RWPE1 (cell line): ENCODE data around the gene FEM1B.

Experiments
- CTCF ChIA-PET: fragments of 350-600 bp; sonication (Branson Sonifier 250); formaldehyde crosslinking; extraction: SDS; loops from one replicate; lab custom pipeline; 2021; lab: Yijun Ruan, JAX
- POLR2A ChIA-PET: fragments of 400-600 bp; formaldehyde crosslinking; extraction: SDS; loops from one replicate; lab custom pipeline; 2020; ENCODE audit warnings: antibody characterized with exemption; ENCODE audit not compliant: low non-redundant PET; lab: Yijun Ruan, JAX
- DNase-seq: peaks from one replicate; pipeline ENCODE4 v3.0.0; 2012; ENCODE audit warnings: low spot score
- H3K27ac ChIP-seq: fragments of 450-650 bp; 2 replicates; pipeline ENCODE4 v1.5.1; 2017
- TF ChIP-seq, protein P1 (sequence below): fragments of 450-650 bp; conservative IDR thresholded peaks from 2 replicates; pipeline ENCODE4 v1.5.1; 2017; ENCODE audit warnings: low read depth, mild to moderate bottlenecking

Gene FEM1B

DNA sequence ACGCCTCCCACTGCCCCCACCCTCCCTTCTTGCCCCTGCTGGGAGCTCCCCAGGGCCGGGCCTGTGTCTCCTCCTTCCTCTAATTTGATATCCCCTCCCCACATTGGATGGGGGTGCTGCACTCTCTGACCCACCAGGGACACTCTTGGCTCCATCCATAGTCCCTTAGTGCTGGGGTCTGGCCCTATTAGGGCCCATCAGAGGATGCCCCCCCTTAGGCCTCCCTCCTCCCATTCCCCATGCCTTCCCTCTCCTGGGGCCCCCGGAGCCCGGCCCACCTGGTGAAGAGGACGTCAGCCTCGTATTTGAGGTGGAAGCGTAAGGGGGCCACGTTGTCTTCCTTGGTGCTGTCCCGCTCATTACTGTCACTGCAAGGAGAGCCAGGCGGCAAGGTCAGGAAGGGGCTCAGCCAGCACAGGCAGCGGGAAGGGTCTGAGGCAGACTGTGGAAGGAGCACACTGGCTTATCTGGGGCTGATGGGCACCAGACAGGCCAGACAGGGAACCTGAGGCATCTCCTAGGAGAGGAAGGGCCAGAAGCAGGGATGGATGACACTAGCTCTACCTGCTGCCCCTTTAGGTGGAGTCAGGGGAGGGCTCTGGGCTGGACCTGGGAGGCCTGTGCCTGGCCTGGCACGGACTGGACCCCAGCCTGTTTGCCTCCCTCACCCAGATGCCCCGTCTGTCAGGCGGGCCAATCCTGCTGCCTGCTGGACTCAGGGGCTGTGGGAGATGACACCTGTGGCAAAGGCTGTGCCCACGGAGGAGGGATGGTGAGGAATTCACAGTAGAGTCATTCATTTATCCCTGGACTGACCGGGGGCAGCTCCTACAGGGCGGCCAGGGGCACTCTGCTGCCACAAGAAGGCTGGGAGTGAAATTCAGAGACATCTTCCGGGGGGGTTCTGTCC lies 36.2 kb downstream of the FEM1B start:
- TF ChIP-seq, protein P1, sequence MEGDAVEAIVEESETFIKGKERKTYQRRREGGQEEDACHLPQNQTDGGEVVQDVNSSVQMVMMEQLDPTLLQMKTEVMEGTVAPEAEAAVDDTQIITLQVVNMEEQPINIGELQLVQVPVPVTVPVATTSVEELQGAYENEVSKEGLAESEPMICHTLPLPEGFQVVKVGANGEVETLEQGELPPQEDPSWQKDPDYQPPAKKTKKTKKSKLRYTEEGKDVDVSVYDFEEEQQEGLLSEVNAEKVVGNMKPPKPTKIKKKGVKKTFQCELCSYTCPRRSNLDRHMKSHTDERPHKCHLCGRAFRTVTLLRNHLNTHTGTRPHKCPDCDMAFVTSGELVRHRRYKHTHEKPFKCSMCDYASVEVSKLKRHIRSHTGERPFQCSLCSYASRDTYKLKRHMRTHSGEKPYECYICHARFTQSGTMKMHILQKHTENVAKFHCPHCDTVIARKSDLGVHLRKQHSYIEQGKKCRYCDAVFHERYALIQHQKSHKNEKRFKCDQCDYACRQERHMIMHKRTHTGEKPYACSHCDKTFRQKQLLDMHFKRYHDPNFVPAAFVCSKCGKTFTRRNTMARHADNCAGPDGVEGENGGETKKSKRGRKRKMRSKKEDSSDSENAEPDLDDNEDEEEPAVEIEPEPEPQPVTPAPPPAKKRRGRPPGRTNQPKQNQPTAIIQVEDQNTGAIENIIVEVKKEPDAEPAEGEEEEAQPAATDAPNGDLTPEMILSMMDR = no peak
- DNase-seq = no peak
- ChIA-PET CTCF (interaction anchor here (0.6 kb wide), 1 partner anchor 322 kb away, joined by 5 read pairs; no protein-coding TSS in a partner anchor), POLR2A (interaction anchor here (0.6 kb wide), 1 partner anchor 1136 kb away, joined by 3 read pairs; no protein-coding TSS in a partner anchor)
- H3K27ac ChIP-seq = no peak overlapping the region

DNA sequence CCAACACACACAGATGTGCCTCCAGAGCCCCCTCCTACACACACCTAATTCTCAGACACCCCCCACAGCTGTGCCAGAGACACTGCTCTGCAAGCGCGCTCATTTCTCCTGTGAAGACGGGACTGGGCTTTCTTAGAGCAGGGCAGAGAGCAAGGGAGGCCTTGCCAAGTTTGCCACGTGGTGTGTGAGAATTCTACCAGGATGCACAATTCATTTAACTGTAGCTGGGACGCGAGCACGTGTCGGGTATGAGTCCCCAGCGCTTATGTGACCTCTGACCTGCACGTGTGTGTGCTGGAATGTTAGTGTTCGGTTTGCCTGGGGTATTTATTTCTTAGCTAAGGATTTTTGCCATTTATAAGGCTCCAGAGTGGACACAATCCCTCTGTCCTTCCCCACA lies 37.0 kb downstream of the FEM1B start:
- POLR2A ChIA-PET = no interaction called here
- CTCF ChIA-PET = interaction anchor here (0.6 kb wide), 1 partner anchor 323 kb away, joined by 5 read pairs; no protein-coding TSS in a partner anchor
- no peak for DNase-seq

DNA sequence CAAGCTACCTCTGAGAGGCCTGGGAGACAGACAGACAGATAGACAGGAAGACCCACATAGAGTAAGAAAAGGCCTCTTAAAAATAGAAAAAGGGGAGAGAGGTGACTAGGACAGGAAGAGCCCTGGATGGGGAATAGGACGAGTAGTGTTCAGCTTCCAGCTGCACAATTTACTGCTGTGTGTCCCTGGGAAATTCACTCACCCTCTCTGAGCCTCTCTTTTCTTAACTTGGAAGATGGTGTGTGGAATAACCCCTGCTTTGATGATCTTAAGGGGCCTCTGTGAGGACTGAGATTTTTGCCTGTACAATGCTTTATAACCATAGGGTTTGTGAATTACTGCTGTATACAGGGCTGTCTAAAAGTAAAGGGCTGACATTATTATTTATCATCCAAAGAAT lies 37.5 kb downstream of the FEM1B start:
- CTCF ChIA-PET = interaction anchor here (0.9 kb wide), 1 partner anchor 8 kb away, joined by 5 read pairs; no protein-coding TSS in a partner anchor

More for the DNA sequence above, 37.0 kb downstream of the FEM1B start:
- TF ChIP-seq, protein P1 = no peak
- H3K27ac ChIP-seq = no peak overlapping the region

DNA sequence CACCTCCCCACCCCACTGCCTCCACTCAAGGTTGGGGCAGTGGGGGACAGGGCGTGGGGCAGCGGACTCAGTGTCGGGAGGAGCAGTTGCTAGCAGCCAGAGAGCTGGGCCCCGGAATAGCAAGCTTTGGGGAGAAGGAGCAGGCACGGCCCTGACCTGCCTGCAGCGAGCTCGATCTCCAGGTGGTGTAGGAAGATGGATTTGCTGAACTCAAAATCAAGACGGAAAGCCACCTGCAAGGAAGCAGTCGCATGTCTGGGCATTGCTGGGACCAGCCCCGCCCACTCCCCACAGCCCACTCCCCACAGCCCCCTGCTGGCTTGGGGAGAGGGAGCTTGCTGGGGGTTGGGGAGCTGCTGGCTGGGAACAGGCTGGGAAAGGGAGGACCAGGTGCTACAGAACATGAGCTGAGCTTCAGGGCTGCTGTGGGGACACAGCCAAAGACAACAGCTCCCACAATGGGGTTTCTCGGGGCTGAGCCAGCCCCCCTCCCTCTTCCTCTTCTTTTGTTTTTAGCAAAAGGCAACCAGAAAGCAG lies 38.0 kb downstream of the FEM1B start:
- POLR2A ChIA-PET = no interaction called here
- CTCF ChIA-PET = interaction anchor here (0.9 kb wide), 1 partner anchor 9 kb away, joined by 5 read pairs; no protein-coding TSS in a partner anchor
- TF ChIP-seq, protein P1 = no peak
- H3K27ac ChIP-seq = no peak overlapping the region
- no peak for DNase-seq

More for the DNA sequence above, 37.5 kb downstream of the FEM1B start:
- TF ChIP-seq, protein P1 = no peak
- POLR2A ChIA-PET = no interaction called here
- no peak overlapping the region for H3K27ac ChIP-seq
- DNase-seq = no peak

DNA sequence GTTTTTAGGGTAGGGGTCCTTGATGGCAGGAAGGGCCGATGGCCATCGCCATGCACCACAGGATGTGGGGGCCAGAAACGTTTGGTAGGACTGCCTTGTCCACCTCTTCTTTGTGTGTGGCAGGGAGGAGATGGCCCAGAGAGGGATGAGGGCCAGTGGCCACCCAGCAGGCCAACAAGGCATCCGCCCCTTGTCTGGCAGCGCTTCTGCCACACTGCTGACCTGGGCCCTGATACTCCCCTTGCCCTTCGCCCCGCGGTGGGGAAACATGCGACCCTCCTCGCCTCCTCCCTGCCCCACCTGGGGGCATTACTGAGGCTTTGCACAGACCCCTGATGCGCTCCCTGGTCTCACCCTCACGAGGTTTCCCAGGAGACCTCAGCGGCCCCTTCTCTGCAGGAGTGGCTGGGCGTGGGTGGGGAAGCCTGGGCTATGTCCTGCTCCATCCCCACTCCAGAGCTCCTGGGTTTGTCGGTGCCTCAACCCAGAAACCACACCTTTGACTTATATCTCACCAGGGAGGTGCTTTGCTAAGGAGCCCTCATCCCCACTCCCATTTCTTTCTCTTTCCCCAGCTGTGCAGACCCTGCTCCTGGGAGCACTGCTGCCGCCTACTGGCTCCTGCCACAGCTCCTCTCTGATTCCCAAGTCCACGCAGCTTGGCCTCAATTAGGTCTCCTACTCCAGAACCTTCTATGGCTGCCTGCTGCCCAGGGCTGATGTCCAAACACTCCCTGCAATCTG lies 38.7 kb downstream of the FEM1B start:
- POLR2A ChIA-PET = no interaction called here
- TF ChIP-seq, protein P1 = no peak; the same call in 1 of the 2 replicates
- CTCF ChIA-PET = interaction anchor here (0.6 to 0.9 kb wide), 3 partner anchors 10 to 243 kb away, joined by 3 to 6 read pairs (median 5); no protein-coding TSS in a partner anchor
- no peak overlapping the region for H3K27ac ChIP-seq
- no peak for DNase-seq
